Measurements from ENCODE around the gene OCA2. TPM values are rescaled to one million over a fixed set of nuclear protein-coding genes. Genes with fewer than 3 reads are reported as not detected.

Gene OCA2
- total RNA-seq, 2 experiments from 2014 or later = not detected

DNA sequence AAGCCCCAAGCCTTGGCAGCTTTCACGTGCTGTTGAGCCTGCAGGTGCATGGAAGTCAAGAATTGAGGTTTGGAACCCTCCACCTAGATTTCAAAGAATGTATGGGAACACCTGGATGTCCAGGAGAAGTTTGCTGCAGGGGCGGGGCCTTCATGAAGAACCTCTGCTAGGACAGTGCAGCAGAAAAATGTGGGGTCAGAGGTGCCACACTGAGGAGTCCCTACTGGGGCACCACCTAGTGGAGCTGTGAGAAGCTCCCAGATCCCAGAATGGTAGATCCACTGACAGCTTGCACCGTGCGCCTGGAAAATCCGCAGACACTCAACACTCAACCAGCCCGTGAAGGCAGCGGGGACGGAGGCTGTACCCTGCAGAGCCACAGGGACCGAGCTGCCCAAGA, 201.6 kb downstream of the OCA2 start:
- ATAC-seq (no peak), DNase-seq (no peak)
- H3K27ac Mint-ChIP-seq = no peak overlapping the region
- peaks cover 17% of the 10 kb centered on the region for H3K9me3 Mint-ChIP-seq (ENCODE audit: low read depth)
- peaks cover 2% of the 10 kb centered on the region for H3K27me3 Mint-ChIP-seq
- intact Hi-C loops (cut with DNase I, micrococcal nuclease) = no loop called here
- no peaks in the 10 kb centered on the region for H3K36me3 Mint-ChIP-seq (ENCODE audit: low read depth)
- no peak overlapping the region for H3K4me3 Mint-ChIP-seq
- POLR2A ChIA-PET = no interaction called here
- CTCF ChIA-PET = no interaction called here
- no peaks in the 10 kb centered on the region for H3K4me1 Mint-ChIP-seq

DNA sequence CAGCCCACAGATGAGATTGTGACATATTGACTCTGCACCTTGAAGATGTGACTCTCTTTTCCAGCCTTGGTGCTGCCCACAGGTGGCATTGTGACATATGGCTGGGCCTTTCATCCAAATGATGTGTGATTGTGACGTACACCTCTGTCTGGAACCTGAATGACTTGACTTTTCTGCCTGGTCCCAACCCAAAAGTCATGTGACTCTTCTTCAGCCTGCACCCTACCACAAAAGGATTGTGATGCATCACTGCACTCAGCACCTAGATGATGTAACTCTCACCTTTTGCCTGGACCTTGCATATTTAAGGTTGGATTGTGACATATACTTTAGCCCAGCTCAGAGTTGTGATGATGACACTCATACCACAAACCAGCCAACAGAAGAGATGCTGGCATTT, 204.5 kb downstream of the OCA2 start:
- no peak overlapping the region for H3K27ac Mint-ChIP-seq
- intact Hi-C loops (cut with DNase I, micrococcal nuclease) = no loop called here
- ATAC-seq (no peak), DNase-seq (no peak)
- H3K4me3 Mint-ChIP-seq = no peak overlapping the region
- no peaks in the 10 kb centered on the region for H3K36me3 Mint-ChIP-seq (ENCODE audit: low read depth)
- CTCF ChIA-PET = no interaction called here
- POLR2A ChIA-PET = no interaction called here
- no peaks in the 10 kb centered on the region for H3K27me3 Mint-ChIP-seq
- no peaks in the 10 kb centered on the region for H3K4me1 Mint-ChIP-seq
- peaks cover 24% of the 10 kb centered on the region for H3K9me3 Mint-ChIP-seq (ENCODE audit: low read depth)

DNA sequence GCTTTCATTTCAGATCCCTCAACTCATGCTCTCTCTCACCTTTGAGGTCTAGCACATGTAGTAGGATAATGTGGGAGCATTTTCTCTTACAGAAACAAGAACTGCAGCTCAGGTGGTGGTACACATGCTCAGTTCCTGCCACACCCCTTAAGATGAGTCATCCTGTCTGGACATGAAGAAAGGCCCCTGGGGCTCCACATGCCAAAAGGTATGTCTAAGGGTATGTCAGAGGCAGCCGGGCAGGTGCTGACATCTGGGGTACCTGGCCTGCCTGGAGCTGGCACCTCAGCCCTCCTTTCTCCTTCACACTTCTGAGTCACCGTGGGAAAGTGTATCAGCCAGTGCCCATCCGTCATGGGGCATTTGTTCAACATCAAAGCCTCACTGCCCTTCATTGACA, 209.9 kb downstream of the OCA2 start:
- ATAC-seq (no peak), DNase-seq (no peak)
- no peaks in the 10 kb centered on the region for H3K4me1 Mint-ChIP-seq

DNA sequence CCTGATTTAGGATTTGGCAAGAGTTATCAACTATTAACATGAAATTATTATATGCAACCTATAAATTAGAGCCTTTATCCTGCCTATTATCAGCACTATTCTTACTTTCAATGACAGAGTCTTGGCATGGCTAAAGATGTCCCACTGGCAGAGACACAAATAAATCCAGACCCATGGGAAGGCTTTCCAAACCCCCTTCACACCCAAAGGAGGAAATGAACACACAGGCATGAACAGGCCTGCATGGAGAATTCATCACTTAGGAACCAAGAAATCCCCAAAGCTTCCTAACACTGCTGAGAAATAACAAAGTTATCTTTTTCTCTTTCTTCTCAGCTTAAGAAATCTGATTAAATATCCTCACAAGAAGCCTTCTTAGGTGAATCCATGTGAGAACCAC, 213.9 kb downstream of the OCA2 start:
- Mint-ChIP-seq H3K36me3 (ENCODE audit: low read depth) (no peaks in the 10 kb centered on the region), H3K27ac (no peak overlapping the region), H3K4me1 (no peaks in the 10 kb centered on the region), H3K9me3 (ENCODE audit: low read depth) (peaks cover 17% of the 10 kb centered on the region), H3K27me3 (no peaks in the 10 kb centered on the region), H3K4me3 (no peak overlapping the region)
- DNase-seq (no peak), ATAC-seq (no peak)
- intact Hi-C loops (cut with DNase I, micrococcal nuclease) = no loop called here
- CTCF ChIA-PET = no interaction called here
- POLR2A ChIA-PET = no interaction called here

More for the DNA sequence above, 209.9 kb downstream of the OCA2 start:
- ChIA-PET CTCF (no interaction called here), POLR2A (no interaction called here)
- Mint-ChIP-seq H3K27me3 (no peaks in the 10 kb centered on the region), H3K9me3 (ENCODE audit: low read depth) (peaks cover 23% of the 10 kb centered on the region), H3K27ac (no peak overlapping the region), H3K4me3 (no peak overlapping the region), H3K36me3 (ENCODE audit: low read depth) (no peaks in the 10 kb centered on the region)
- intact Hi-C loops (cut with DNase I, micrococcal nuclease) = no loop called here

- ChIA-PET CTCF (no interaction called here), POLR2A (no interaction called here)
- DNase-seq = no peak
- Mint-ChIP-seq H3K9me3 (ENCODE audit: low read depth) (peaks cover 13% of the 10 kb centered on the region), H3K4me3 (no peak overlapping the region), H3K36me3 (ENCODE audit: low read depth) (no peaks in the 10 kb centered on the region), H3K27ac (no peak overlapping the region), H3K4me1 (no peaks in the 10 kb centered on the region), H3K27me3 (no peaks in the 10 kb centered on the region)
- ATAC-seq = no peak
- intact Hi-C loops (cut with DNase I, micrococcal nuclease) = loop anchor here in 1 of 2 experiments (5.0 kb wide), 1 partner anchor 37 kb away; no protein-coding TSS in a partner anchor
These were observed 214.4 kb downstream of the OCA2 start for GRCh38 chr15:27884726-27885125.

DNA sequence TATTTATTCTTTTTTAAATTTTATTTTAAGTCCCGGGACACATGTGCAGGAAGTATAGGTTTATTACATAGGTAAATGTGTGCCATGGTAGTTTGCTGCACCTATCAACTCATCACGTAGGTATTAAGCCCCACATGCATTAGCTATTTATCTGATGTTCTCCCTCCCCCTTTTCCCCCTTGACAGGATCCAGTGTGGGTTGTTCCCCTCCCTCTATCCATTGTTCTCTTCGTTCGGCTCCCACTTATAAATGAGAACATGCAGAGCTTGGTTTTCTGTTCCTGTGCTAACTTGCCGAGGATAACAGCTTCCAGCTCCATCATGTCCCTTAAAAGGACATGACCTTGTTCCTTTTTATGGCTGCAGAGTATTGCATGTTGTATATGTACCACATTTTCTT, 220.3 kb downstream of the OCA2 start:
- Mint-ChIP-seq H3K4me3 (no peak overlapping the region), H3K27me3 (no peaks in the 10 kb centered on the region), H3K36me3 (ENCODE audit: low read depth) (no peaks in the 10 kb centered on the region), H3K4me1 (no peaks in the 10 kb centered on the region), H3K27ac (no peak overlapping the region), H3K9me3 (ENCODE audit: low read depth) (peaks cover 4% of the 10 kb centered on the region)
- ChIA-PET CTCF (no interaction called here), POLR2A (no interaction called here)
- intact Hi-C loops (cut with DNase I, micrococcal nuclease) = no loop called here
- no peak for DNase-seq
- no peak for ATAC-seq

GRCh38 chr15:27873828-27874227, 225.3 kb downstream of the OCA2 start:
- no peaks in the 10 kb centered on the region for H3K36me3 Mint-ChIP-seq (ENCODE audit: low read depth)
- no peaks in the 10 kb centered on the region for H3K4me1 Mint-ChIP-seq
- no peak for DNase-seq
- no peak overlapping the region for H3K4me3 Mint-ChIP-seq
- no peaks in the 10 kb centered on the region for H3K27me3 Mint-ChIP-seq
- POLR2A ChIA-PET = no interaction called here
- no peak overlapping the region for H3K27ac Mint-ChIP-seq
- CTCF ChIA-PET = no interaction called here
- no peaks in the 10 kb centered on the region for H3K9me3 Mint-ChIP-seq (ENCODE audit: low read depth)
- no peak for ATAC-seq
- intact Hi-C loops (cut with DNase I, micrococcal nuclease) = no loop called here

- DNase-seq (no peak), ATAC-seq (no peak)
- Mint-ChIP-seq H3K36me3 (ENCODE audit: low read depth) (no peaks in the 10 kb centered on the region), H3K4me3 (no peak overlapping the region), H3K27me3 (no peaks in the 10 kb centered on the region), H3K9me3 (ENCODE audit: low read depth) (no peaks in the 10 kb centered on the region), H3K27ac (no peak overlapping the region), H3K4me1 (no peaks in the 10 kb centered on the region)
- ChIA-PET POLR2A (no interaction called here), CTCF (no interaction called here)
- intact Hi-C loops (cut with DNase I, micrococcal nuclease) = no loop called here
These were observed 226.1 kb downstream of the OCA2 start for GRCh38 chr15:27873039-27873438.

DNA sequence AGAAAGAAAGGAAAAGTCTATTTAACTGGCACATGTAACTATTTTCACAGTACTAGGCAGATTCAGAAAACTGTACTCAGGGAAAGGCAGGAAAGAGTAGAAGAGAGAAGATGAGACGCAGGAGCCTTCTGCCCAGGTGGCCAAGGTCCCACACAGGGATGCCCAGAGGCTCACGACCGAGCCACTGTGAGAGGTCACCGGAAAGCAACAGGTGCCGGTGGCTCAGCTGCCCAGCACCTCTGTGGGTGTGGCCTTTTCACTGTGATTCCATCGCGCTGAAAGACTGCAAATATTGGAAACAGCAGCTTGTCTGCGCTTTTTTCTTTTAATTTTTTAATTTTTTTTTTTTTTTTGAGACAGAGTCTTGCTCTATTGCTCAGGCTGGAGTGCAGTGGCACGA, 226.8 kb downstream of the OCA2 start:
- H3K4me1 Mint-ChIP-seq = no peaks in the 10 kb centered on the region

DNA sequence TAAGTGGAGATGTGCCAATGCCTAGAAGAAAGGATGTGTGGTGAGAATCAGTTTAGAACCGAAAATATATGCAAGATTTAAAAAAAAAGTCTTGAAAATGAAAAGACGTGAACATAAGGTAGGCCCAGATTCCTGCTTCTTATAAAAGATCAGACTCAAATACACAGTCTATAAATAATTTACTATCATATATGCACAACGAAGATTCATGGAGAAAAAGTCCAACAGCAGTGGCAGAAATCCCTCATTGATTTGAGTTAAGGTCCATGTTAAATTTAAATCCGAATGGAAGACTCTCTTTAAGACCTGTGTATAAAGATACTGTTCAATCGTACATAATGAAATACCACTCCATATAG, 227.2 kb downstream of the OCA2 start:
- POLR2A ChIA-PET = no interaction called here
- no peak overlapping the region for H3K4me3 Mint-ChIP-seq
- H3K36me3 Mint-ChIP-seq (ENCODE audit: low read depth) = no peaks in the 10 kb centered on the region
- CTCF ChIA-PET = no interaction called here
- DNase-seq = no peak
- H3K4me1 Mint-ChIP-seq = no peaks in the 10 kb centered on the region
- no peak for ATAC-seq
- no peaks in the 10 kb centered on the region for H3K27me3 Mint-ChIP-seq
- H3K9me3 Mint-ChIP-seq (ENCODE audit: low read depth) = no peaks in the 10 kb centered on the region
- intact Hi-C loops (cut with DNase I, micrococcal nuclease) = no loop called here
- no peak overlapping the region for H3K27ac Mint-ChIP-seq

More for the DNA sequence above, 226.8 kb downstream of the OCA2 start:
- H3K9me3 Mint-ChIP-seq (ENCODE audit: low read depth) = no peaks in the 10 kb centered on the region
- ChIA-PET CTCF (interaction anchor here (0.6 kb wide), 1 partner anchor 243 kb away, joined by 3 read pairs; no protein-coding TSS in a partner anchor), POLR2A (no interaction called here)
- no peak for DNase-seq
- ATAC-seq = no peak
- no peaks in the 10 kb centered on the region for H3K36me3 Mint-ChIP-seq (ENCODE audit: low read depth)
- H3K4me3 Mint-ChIP-seq = no peak overlapping the region
- intact Hi-C loops (cut with DNase I, micrococcal nuclease) = no loop called here
- H3K27me3 Mint-ChIP-seq = no peaks in the 10 kb centered on the region
- H3K27ac Mint-ChIP-seq = no peak overlapping the region

- no peak for ATAC-seq
- Mint-ChIP-seq H3K4me3 (no peak overlapping the region), H3K4me1 (no peaks in the 10 kb centered on the region), H3K9me3 (ENCODE audit: low read depth) (no peaks in the 10 kb centered on the region), H3K27me3 (no peaks in the 10 kb centered on the region), H3K36me3 (ENCODE audit: low read depth) (no peaks in the 10 kb centered on the region), H3K27ac (no peak overlapping the region)
- ChIA-PET POLR2A (no interaction called here), CTCF (no interaction called here)
- intact Hi-C loops (cut with DNase I, micrococcal nuclease) = no loop called here
- no peak for DNase-seq
These were observed 227.8 kb downstream of the OCA2 start for GRCh38 chr15:27871078-27871901.

GRCh38 chr15:27870320-27870719, 228.8 kb downstream of the OCA2 start:
- intact Hi-C loops (cut with DNase I, micrococcal nuclease) = no loop called here
- Mint-ChIP-seq H3K36me3 (ENCODE audit: low read depth) (no peaks in the 10 kb centered on the region), H3K27ac (no peak overlapping the region), H3K4me3 (no peak overlapping the region), H3K9me3 (ENCODE audit: low read depth) (no peaks in the 10 kb centered on the region), H3K4me1 (no peaks in the 10 kb centered on the region), H3K27me3 (no peaks in the 10 kb centered on the region)
- no peak for DNase-seq
- POLR2A ChIA-PET = no interaction called here
- no peak for ATAC-seq
- CTCF ChIA-PET = no interaction called here

Data from activated CD4-positive, alpha-beta T cell treated with anti-CD3 and anti-CD28 coated beads for 36 hours (primary cell).